WI38 (cell line): ENCODE data around the gene COPS4.

Source experiments
- H3K4me3 ChIP-seq: 2 replicates; pipeline ENCODE4 v1.5.1; 2011; ENCODE audit warnings: low read depth, mild to moderate bottlenecking, control low read depth, low read length
- TF ChIP-seq, protein P1 (sequence below): IDR thresholded peaks from 2 replicates; pipeline ENCODE4 v1.5.1; 2012; ENCODE audit warnings: low read depth, mild to moderate bottlenecking, control low read depth, low read length

COPS4 gene

DNA sequence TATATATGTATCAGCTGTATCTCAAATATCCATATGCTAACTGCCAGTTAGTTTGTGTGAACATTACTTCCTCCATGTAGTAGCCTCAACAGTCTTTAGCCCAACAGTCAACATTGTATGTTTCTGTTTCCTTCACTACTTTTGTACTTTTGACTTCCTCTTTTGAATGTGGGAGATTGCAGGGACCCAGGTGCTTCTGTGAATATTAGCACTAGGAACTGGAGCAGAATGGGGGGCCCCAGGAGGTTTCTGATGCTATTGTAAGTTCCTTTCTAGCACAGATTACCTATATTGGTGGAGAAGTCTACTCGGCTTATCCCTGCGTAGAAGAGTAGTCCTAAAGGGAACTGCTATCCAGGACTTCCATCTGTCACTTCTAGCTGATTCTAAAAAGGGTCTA, 77.2 kb downstream of the COPS4 start:
- TF ChIP-seq, protein P1, sequence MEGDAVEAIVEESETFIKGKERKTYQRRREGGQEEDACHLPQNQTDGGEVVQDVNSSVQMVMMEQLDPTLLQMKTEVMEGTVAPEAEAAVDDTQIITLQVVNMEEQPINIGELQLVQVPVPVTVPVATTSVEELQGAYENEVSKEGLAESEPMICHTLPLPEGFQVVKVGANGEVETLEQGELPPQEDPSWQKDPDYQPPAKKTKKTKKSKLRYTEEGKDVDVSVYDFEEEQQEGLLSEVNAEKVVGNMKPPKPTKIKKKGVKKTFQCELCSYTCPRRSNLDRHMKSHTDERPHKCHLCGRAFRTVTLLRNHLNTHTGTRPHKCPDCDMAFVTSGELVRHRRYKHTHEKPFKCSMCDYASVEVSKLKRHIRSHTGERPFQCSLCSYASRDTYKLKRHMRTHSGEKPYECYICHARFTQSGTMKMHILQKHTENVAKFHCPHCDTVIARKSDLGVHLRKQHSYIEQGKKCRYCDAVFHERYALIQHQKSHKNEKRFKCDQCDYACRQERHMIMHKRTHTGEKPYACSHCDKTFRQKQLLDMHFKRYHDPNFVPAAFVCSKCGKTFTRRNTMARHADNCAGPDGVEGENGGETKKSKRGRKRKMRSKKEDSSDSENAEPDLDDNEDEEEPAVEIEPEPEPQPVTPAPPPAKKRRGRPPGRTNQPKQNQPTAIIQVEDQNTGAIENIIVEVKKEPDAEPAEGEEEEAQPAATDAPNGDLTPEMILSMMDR, result no peak
- H3K4me3 ChIP-seq, result no peak overlapping the region

DNA sequence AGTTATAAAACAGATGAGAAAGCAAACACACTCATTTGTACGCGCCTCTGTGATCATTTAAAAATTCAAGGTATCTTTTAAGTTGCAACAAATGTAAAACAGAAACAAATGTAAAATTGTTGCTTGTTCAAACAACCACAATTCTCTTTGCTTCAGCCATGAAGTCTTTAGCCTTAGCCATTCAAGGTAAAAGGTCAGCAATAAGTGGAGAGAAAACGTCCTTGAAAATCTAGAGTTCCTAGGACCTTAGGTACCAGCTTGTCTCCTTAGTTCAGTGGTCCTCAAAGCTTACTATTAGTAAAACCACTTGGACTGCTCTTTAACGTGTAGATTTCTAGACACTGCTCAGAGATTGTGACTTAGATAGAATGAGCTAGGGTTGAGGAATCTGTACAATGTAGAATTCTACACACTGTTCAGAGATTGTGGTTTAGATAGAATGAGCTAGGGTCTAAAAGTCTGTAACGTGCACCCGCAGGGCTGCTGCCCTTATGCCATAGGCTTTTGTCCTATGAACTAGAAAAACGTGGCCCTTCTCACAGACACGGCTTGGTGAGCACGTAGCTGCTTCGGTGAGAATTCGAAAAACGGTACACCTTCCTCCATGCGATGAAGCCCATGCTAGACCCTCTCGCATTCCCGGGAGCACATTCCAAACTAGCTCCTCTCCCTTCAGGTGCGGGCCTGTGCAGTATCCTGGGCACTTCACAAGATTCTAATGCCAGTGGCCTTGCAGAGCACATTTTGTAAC, 77.9 kb downstream of the COPS4 start:
- TF ChIP-seq, protein P1, result no peak
- H3K4me3 ChIP-seq, result no peak overlapping the region

DNA sequence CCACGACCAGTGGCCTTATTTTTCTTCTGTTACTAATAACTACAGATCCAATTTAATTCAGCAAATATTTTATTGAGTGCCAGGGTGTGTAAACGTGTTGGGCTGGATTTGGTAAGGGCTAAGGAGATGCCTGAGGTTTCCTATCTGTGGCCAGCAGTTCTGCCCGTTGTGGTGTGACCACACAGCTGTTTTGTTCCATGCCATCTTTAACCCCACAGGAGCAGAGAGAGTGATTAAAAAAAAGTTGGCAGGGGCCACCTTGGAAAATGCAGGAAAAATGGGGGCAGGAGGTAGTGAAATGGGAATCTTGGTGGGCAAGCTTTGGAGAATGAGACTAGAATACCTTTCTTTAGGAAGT, 78.4 kb downstream of the COPS4 start:
- H3K4me3 ChIP-seq, result no peak overlapping the region

DNA sequence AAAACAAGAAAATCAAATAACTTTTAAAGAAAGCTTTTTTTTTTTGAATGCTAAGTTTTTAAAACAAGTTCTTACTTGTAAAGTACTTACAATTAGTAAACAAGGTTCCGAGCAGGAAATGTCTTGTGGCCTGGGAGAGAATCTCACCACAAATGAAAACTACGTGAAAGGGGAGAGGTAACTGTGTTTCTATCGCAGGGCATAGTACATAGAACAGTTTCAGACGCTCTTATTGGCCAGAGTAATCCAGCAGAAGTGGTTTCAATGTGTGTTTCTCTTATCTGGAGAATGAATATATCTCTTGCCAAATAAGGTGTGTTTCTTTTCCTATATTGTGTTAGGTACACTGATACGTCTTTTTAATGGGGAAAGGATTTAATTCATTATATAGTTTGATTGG, 79.6 kb downstream of the COPS4 start, which contains the start of gene PLAC8:
TSS of gene PLAC8 (minus strand) at position 154 of the 400 bp plus-strand sequence. CDS start 6,808 bp downstream, outside the sequence.
- TF ChIP-seq, protein P1, result no peak
- H3K4me3 ChIP-seq, result no peak within 1 kb of the TSS

More for the DNA sequence above, 78.4 kb downstream of the COPS4 start:
- TF ChIP-seq, protein P1, result no peak

DNA sequence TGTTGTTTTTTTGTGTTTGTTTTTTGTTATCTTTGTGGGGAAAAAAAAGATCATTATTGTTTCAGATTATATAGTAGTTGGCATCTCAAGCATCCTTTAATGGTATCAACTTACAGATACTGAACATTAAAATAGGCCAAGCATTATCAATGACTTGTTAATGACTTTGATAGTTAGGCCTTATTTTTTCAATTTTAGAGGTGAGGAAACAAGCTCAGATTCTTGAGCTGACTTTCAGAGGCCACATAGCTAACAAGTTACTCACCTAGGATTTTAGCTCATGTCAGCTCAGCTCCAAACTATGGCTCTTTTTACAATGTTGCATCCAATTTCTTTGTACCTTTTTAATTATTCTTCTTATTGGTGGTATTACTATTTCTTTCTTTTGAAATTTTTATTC, 80.0 kb downstream of the COPS4 start:
- TF ChIP-seq, protein P1, result no peak
- H3K4me3 ChIP-seq, result no peak overlapping the region

DNA sequence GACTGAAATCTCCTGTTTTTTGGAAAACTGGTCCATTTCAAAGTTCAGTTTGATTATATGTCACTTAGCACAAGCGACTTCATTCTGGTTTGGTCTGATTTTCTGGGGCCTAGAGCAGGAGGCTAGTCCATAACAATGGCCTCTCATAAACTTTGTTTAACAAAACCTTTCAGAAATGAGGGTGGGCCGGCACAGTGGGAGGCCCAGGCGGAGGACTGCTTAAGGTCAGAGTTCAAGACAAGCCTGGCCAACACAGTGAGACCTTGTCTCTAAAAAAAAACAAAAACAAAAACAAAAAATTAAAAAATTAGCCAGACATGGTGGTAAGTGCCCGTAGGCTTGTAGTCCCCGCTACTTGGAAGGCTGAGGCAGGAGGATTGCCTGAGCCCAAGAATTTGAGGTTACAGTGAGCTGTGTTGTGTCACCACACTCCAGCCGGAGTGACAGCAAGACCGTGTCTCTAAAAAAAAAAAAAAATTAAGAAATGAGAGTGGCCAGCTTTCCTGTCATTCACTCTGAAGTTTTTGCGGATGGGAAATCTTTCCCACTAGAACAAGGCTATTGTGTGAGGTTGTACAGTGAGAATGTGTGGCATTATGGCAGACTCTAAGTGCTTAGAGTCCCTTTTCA, 80.8 kb downstream of the COPS4 start:
- no peak overlapping the region for H3K4me3 ChIP-seq
- TF ChIP-seq, protein P1, result no peak

DNA sequence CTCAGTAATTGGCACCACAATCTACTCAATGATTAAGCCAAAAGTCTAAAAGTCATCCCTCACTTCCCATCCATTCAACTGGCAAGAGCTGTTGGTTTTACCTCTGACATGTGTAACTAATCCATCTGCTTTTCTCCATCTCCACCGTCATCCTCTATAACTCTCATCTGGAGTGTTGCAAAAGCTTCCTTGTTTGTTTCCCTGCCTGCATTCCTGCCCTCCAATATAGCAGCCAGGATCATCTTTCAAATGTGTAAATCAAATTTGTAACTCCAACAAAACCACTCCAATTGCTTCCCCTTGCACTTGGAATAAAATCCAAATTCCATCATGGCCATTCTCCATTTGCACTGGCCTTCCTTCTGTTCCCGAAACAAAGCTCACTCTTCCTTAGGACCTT, 83.9 kb downstream of the COPS4 start:
- H3K4me3 ChIP-seq, result no peak overlapping the region
- TF ChIP-seq, protein P1, result no peak
